Adrenal gland (tissue), 12 donors: ENCODE results near the gene TTC34. TPM values are rescaled to one million over a fixed set of nuclear protein-coding genes. Genes with fewer than 3 reads are reported as not detected.

Source experiments
- DNase-seq, 7 donors: peaks; one replicate each; pipeline ENCODE4 v3.0.0-alpha.2; 2019 to 2020
- H3K27ac ChIP-seq, 5 donors: fragments of 200-600 bp; sonication (generic) in 4 of 5; 1 replicate in 3 of 5; 2 replicates in 2 of 5; pipeline versions ENCODE4 v1.5.1 to v1.8.0; 2016 to 2020; ENCODE audit warnings: mild to moderate bottlenecking in 1 of 5
- H3K27me3 ChIP-seq: fragments of 200-600 bp; 2 replicates; pipeline ENCODE4 v1.8.0; 2021
- H3K36me3 ChIP-seq, 2 donors: fragments of 200-600 bp; replicated peaks in 1 of 2; 1 replicate in 1 of 2; 2 replicates in 1 of 2; pipeline versions ENCODE4 v1.5.1 to v1.8.0; 2018 to 2022
- H3K4me1 ChIP-seq, 2 donors: fragments of 200-600 bp; replicated peaks in 1 of 2; 1 replicate in 1 of 2; 2 replicates in 1 of 2; pipeline versions ENCODE4 v1.5.1 to v1.8.0; 2018 to 2021
- H3K4me3 ChIP-seq, 4 donors: fragments of 200-600 bp; sonication (generic) in 3 of 4; one replicate each; pipeline ENCODE4 v1.5.1; 2016 to 2018
- H3K9me3 ChIP-seq, 3 donors: fragments of 200-600 bp; sonication (generic) in 1 of 3; replicated peaks in 1 of 3; 1 replicate in 2 of 3; 2 replicates in 1 of 3; pipeline versions ENCODE4 v1.5.1 to v1.8.0; 2016 to 2021
- POLR2A ChIP-seq, 2 donors: fragments of 450-650 bp; IDR thresholded peaks; one replicate each; pipeline ENCODE4 v1.6.1; 2017; ENCODE audit warnings: antibody characterized with exemption in 2 of 2, mild to moderate bottlenecking in 2 of 2, moderate library complexity in 1 of 2
- WGBS, 4 donors: extraction: QIAGEN DNeasy Blood & Tissue Kit in 2 of 4; methylation state at CpG; one replicate each; pipeline versions ENCODE4 v1.1.5 to v1.1.7; 2013 to 2017; 5-methylcytosine and 5-hydroxymethylcytosine counted together
- intact Hi-C, 2 donors: fragments of 100-400 bp; cut with DNase I; formaldehyde crosslinking; loops; one replicate each; pipeline versions ENCODE4 v1.14.1 to v1.15.0; 2022 to 2023
- polyA plus RNA-seq, 3 donors: library from polyadenylated mRNA; stranded (reverse); fragments of 200-250 nt in 2 of 3; fragments of 350-450 nt in 1 of 3; fragmentation: Illumina TruSeq in 1 of 3; extraction: RNeasy Lipid Tissue Mini Kit (QIAGEN cat#74804) in 1 of 3; gene quantifications; one replicate each; pipeline ENCODE4 v1.2.3, GENCODE V29; 2013 to 2014
- total RNA-seq, 9 donors: library from RNA; depleted of rRNA in 4 of 9; stranded (reverse); fragments of >200 nt in 4 of 9; fragments of 120-200 nt in 1 of 9; fragmentation: NEBNext Ultra II Directional in 1 of 9; extraction: Animal tissue kit (Norgen Biotek cat#: 25700) in 1 of 9; gene quantifications; one replicate each; pipeline versions ENCODE4 v1.1.0 to v1.2.4, GENCODE V29; 2013 to 2023
- TF ChIP-seq, protein P1 (sequence below), 6 experiments: fragments of 450-650 bp in 4 of 6; fragments of 200-600 bp in 2 of 6; sonication (generic) in 1 of 6; IDR thresholded peaks; 1 replicate in 5 of 6; 2 replicates in 1 of 6; pipeline versions ENCODE4 v1.5.1 to v1.8.0; 2016 to 2021; ENCODE audit warnings: antibody characterized with exemption in 6 of 6, mild to moderate bottlenecking in 2 of 6, moderate library complexity in 1 of 6
- donor health status: healthy with polysubstance abuse.
- donor health status: Bipolar disorder and iron deficiency.
- donor health status: DM: yes; HTN: yes; CAD: no.
- donor health status: DM: no; HTN: no; CAD: no.
- donor health status: DM: no; HTN: no; CAD: no.
- donor health status: DM: yes; HTN: yes; CAD: no.

The TTC34 gene
- total and polyA plus RNA-seq, 12 donors = 0.12 to 1.9 (median 0.47) TPM

DNA sequence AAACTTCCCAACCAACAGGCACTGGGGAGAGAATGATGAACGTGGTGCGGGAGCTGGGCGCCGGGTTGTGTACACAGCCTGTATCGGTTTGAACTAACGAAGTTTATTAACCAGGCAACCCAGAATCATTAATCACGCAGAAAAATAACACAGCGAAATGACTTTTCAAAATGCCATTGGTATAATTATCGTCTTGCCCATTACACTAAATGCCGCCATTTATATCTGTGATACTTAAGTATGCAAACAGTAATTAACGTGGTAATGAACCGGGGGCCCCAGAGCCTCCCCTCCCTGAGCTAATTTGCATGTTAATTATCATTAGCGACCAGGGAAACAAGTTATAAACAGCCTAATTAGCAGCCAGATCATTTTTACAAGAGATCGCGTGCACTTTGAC is 5.1 kb upstream of the TTC34 start:
- WGBS, 4 donors = 39 to 57% (median 45%) methylated on average over 15 of the region's 15 CpGs
- peaks cover 12% of the 10 kb centered on the region for H3K27me3 ChIP-seq
- TF ChIP-seq, protein P1, sequence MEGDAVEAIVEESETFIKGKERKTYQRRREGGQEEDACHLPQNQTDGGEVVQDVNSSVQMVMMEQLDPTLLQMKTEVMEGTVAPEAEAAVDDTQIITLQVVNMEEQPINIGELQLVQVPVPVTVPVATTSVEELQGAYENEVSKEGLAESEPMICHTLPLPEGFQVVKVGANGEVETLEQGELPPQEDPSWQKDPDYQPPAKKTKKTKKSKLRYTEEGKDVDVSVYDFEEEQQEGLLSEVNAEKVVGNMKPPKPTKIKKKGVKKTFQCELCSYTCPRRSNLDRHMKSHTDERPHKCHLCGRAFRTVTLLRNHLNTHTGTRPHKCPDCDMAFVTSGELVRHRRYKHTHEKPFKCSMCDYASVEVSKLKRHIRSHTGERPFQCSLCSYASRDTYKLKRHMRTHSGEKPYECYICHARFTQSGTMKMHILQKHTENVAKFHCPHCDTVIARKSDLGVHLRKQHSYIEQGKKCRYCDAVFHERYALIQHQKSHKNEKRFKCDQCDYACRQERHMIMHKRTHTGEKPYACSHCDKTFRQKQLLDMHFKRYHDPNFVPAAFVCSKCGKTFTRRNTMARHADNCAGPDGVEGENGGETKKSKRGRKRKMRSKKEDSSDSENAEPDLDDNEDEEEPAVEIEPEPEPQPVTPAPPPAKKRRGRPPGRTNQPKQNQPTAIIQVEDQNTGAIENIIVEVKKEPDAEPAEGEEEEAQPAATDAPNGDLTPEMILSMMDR (IDR thresholded peaks at IDR 0.05) = no peak
- TF ChIP-seq POLR2A (IDR thresholded peaks at IDR 0.05) = no peak

DNA sequence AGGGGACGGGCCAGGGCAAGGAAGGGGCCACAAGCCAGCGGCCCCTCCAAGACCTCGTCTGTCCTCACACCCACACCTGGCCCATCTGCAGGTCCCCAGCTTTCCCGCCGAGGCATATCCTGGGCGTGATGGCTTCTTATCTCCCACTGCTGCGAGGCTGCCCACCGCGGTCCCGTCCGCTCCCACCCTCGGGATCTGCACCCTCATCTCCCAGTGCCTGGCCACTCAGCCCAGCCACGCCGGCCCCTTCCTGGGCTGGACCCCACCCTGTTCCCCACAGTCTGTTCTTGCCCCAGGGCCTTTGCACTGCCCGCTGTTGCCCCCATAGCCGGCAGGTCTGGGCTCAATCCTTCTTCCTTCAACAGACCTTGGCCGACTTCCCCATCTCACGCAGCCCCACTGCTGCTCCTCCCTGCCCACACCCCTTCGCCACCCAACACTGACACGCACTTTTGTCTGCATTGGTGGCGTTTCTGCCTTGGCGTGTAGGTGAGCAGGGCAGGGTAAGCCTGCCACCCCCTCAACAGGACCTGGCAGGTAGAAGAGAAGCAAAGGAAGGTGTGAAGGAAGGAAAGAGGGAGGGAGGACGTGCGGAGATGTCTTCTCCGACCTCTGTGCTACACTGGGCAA is 4.4 kb upstream of the TTC34 start:
- Histone ChIP-seq H3K4me3 (no peak overlapping the region), H3K27me3 (peaks cover 13% of the 10 kb centered on the region), H3K36me3 (no peaks in the 10 kb centered on the region), H3K4me1 (no peaks in the 10 kb centered on the region), H3K9me3 (no peaks in the 10 kb centered on the region), H3K27ac (no peak overlapping the region)
- DNase-seq = no peak
- intact Hi-C loops = no loop called here
- no peak for TF ChIP-seq POLR2A (IDR thresholded peaks at IDR 0.05)
- TF ChIP-seq, protein P1 (IDR thresholded peaks at IDR 0.05) = no peak
- WGBS, 4 donors = 73 to 77% (median 75%) methylated on average over 23 to 25 of the region's 25 CpGs

More for the DNA sequence above, 5.1 kb upstream of the TTC34 start:
- Histone ChIP-seq H3K36me3 (no peaks in the 10 kb centered on the region), H3K4me1 (no peaks in the 10 kb centered on the region), H3K9me3 (no peaks in the 10 kb centered on the region), H3K27ac (no peak overlapping the region), H3K4me3 (no peak overlapping the region)
- intact Hi-C loops = no loop called here
- no peak for DNase-seq

DNA sequence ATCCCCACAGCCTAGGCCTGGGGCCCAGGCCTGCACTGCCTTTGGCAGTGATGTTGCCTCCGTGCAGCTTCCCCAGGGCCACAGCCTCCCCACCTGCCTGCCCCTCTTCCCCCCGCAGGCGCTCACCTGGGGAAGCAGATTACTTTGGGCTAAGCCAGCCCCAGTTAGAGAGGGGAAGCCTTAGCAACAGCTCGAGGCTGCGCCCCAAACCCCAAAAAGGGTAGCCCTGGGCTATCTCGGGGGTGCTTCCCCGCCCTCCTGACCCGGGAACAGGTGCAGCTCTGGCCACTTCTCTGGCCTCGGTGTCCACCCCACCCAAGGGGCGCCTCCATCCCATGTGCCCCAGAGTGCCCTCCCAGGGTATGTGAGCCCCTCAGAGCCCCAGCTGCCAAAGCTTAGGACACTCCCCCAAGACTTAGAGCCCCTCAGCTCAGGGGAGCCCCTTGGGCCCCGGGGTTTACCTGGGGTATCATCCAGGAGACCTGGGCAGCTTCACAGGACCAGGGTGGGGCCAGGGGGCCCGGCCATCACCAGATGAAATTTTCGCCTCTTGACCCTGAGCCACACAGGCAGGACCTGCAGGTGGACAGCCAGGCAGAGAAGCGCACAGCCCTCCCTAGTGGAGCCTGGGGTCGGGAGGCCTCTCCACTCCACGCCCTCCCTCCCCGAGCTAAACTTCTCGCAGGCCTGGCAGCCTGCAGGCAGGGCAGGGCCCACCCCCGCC is 3.3 kb upstream of the TTC34 start:
- no peak for TF ChIP-seq POLR2A (IDR thresholded peaks at IDR 0.05)
- TF ChIP-seq, protein P1 (IDR thresholded peaks at IDR 0.05) = no peak
- peaks cover 19% of the 10 kb centered on the region for H3K27me3 ChIP-seq
- no peak overlapping the region for H3K4me3 ChIP-seq
- H3K27ac ChIP-seq = no peak overlapping the region
- H3K9me3 ChIP-seq = no peaks in the 10 kb centered on the region
- H3K36me3 ChIP-seq = no peaks in the 10 kb centered on the region
- intact Hi-C loops = no loop called here
- no peak for DNase-seq
- no peaks in the 10 kb centered on the region for H3K4me1 ChIP-seq
- WGBS, 4 donors = 66 to 76% (median 72%) methylated on average over 4 to 19 of the region's 19 CpGs

DNA sequence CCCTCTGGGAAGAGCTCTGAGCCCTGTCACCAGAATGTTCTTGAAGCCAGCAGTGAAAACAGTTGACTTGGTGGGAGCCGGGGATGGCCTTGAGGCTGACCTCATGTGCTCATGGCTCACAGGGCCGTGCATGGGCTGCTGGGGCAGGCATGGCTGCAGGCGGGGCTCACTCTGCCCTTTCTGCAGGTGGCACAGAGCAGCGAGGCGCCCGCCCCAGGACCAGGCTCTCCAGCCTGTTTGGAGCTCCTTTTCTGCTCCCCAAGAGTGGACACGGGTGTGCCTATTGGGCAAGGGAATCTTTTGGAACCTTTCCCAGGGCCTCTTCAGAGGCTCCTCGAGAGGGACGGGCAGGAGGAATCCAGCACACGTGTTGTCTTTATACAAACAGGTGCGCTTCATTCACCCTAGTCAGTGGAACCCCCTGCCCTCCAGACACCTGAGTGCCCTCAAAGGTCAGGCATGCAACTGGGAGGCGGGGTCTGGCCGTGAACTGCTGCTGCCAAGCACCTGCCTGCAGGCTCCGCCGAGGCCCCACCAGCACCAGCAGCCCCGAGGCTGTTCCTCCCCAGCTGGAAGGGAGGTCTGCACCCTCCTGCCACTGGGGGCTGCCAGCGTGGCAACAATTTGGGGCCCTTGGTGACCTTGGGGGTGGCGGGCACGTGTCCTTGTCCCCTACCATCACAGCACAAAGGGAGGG is 2.6 kb upstream of the TTC34 start:
- Histone ChIP-seq H3K4me3 (no peak overlapping the region), H3K9me3 (no peaks in the 10 kb centered on the region), H3K27me3 (peaks cover 19% of the 10 kb centered on the region), H3K27ac (no peak overlapping the region), H3K4me1 (no peaks in the 10 kb centered on the region), H3K36me3 (no peaks in the 10 kb centered on the region)
- 67 to 77% (median 72%) methylated on average over 5 to 19 of the region's 19 CpGs for WGBS, 4 donors
- intact Hi-C loops = no loop called here
- no peak for DNase-seq
- TF ChIP-seq POLR2A (IDR thresholded peaks at IDR 0.05) = no peak
- TF ChIP-seq, protein P1 (IDR thresholded peaks at IDR 0.05) = no peak
